Ovary (tissue), 3 donors: ENCODE results near the gene PDE4D.

Experiments used
- EP300 ChIP-seq: sonication (generic); formaldehyde crosslinking; IDR thresholded peaks from one replicate; pipeline ENCODE4 v1.6.1; 2017; ENCODE audit warnings: antibody characterized with exemption
- POLR2A ChIP-seq: fragments of 450-650 bp; IDR thresholded peaks from one replicate; pipeline ENCODE4 v1.6.1; 2017; ENCODE audit warnings: antibody characterized with exemption, mild to moderate bottlenecking, moderate library complexity
- TF ChIP-seq, protein P1 (sequence below), 3 donors: fragments of 450-650 bp in 2 of 3; fragments of 200-600 bp in 1 of 3; IDR thresholded peaks; one replicate each; pipeline versions ENCODE4 v1.5.1 to v1.8.0; 2016 to 2022; ENCODE audit warnings: antibody characterized with exemption in 3 of 3, mild to moderate bottlenecking in 1 of 3
- donor health status: DM: no; HTN: no; CAD: no.

DNA sequence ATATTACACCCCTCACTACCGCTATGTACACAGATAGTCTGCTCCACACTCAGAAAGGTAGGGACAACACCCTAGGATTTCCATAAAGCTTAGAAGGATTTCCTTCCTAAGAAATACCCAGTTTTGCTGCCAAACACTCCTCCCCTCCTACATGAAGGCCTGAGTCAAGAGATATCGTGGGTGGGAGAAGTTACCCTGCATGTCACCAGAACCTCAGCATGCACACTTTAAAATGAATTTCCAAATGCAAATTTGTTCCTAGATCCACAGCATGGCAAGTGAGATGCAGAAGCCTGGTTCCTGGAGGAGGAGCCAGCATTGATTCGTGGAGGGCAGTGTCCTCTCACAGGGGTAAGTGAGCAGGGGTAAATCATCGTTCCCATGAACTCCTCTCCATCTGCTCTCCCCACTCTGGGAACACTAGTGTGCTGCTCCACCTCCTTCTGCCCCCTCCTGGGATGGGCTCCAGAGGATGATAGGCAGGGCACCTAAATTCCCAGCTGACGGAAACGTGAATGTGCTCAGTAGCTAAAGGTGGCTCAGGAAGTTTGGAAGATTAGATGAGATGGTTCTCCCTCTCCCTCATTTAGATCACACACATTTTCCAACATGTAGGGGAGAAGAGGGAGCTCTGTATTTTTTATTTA lies 76.7 kb downstream of the PDE4D start:
- TF ChIP-seq, protein P1, sequence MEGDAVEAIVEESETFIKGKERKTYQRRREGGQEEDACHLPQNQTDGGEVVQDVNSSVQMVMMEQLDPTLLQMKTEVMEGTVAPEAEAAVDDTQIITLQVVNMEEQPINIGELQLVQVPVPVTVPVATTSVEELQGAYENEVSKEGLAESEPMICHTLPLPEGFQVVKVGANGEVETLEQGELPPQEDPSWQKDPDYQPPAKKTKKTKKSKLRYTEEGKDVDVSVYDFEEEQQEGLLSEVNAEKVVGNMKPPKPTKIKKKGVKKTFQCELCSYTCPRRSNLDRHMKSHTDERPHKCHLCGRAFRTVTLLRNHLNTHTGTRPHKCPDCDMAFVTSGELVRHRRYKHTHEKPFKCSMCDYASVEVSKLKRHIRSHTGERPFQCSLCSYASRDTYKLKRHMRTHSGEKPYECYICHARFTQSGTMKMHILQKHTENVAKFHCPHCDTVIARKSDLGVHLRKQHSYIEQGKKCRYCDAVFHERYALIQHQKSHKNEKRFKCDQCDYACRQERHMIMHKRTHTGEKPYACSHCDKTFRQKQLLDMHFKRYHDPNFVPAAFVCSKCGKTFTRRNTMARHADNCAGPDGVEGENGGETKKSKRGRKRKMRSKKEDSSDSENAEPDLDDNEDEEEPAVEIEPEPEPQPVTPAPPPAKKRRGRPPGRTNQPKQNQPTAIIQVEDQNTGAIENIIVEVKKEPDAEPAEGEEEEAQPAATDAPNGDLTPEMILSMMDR (IDR thresholded peaks at IDR 0.05) = no peak
- TF ChIP-seq POLR2A (no peak), EP300 (no peak)
